ENCODE measurements around the gene PEX10. TPM values are rescaled to one million over a fixed set of nuclear protein-coding genes. Genes with fewer than 3 reads are reported as not detected.

Gene PEX10
- total and polyA plus RNA-seq, 2 of the 8 experiments (the other 6 are each of a cell fraction or from before 2014, with no cell fraction given), result 24.3 to 26.9 TPM

GRCh38 chr1:2445823-2446215 is 33.5 kb upstream of the PEX10 start (continued):
- TF ChIP-seq CHD7 (IDR thresholded peaks at IDR 0.05; ENCODE audit: insufficient replicate concordance, low read length), result no peak
- no peak for TF ChIP-seq EP300 (IDR thresholded peaks at IDR 0.05; ENCODE audit: borderline replicate concordance in 1 of 2, low read depth in 2 of 2, low read length in 2 of 2)
- no peak for TF ChIP-seq TCF12 (IDR thresholded peaks at IDR 0.05; ENCODE audit: low read depth, low read length)
- TF ChIP-seq RFX5 (IDR thresholded peaks at IDR 0.05; ENCODE audit: borderline replicate concordance, low read depth, low read length), result no peak
- TF ChIP-seq BACH1 (IDR thresholded peaks at IDR 0.05; ENCODE audit: low read length), result no peak
- no peak for TF ChIP-seq CTCF (IDR thresholded peaks at IDR 0.05; ENCODE audit: control extremely low read depth in 1 of 3, insufficient read depth in 1 of 3, low read depth in 1 of 3, low read length in 3 of 3)
- TF ChIP-seq SRF (IDR thresholded peaks at IDR 0.05; ENCODE audit: low read depth, low read length), result no peak

Data from H1 (cell line).